ENCODE results near the gene FN1.
"Not testable (repeated sequence)": the region's sequence is repeated elsewhere in the genome, so short reads cannot be mapped to it uniquely, and the experiment has no call there.

Gene FN1

DNA sequence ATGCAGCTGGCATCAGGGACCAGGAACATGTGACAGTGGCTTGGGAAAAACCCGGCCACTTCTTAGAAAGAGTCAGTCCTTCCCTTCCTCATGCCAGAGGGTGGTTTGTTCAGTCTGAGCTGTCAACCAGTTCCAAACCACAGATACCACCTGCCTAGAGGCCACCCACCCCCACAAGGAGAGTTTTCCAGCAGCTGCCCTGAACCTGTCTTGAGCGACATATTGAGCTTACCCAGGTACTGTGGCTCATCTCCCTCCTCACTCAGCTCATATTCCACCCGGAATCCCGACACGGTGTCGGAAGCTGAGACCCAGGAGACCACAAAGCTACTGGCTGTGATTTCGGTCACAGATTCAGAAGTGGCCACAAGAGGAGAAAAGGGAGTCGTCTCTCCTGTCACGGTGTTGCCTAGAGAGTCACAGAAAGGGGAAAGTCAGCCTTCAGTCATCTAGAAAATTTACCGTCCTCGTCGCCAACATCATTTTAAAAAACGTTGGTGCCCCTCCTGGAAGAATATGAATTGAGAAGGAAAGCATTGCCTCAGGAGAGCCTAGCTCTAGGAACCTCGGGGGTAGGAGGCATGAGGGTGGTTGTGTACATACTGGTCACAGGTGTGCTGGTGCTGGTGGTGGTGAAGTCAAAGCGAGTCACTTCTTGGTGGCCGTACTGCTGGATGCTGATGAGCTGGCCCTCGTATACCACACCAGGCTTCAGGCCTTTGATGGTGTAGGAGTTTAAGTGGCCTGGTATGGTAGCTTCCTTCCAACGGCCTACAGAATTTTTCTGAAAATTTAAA, 26.3 kb downstream of the FN1 start:
- Mint-ChIP-seq H3K36me3 (no peaks in the 10 kb centered on the region), H3K27ac (no peak overlapping the region), H3K4me3 (no peak overlapping the region), H3K4me1 (ENCODE audit: low read depth) (peaks cover 4% of the 10 kb centered on the region), H3K27me3 (peaks cover 12% of the 10 kb centered on the region), H3K9me3 (ENCODE audit: low read depth) (no peaks in the 10 kb centered on the region)

DNA sequence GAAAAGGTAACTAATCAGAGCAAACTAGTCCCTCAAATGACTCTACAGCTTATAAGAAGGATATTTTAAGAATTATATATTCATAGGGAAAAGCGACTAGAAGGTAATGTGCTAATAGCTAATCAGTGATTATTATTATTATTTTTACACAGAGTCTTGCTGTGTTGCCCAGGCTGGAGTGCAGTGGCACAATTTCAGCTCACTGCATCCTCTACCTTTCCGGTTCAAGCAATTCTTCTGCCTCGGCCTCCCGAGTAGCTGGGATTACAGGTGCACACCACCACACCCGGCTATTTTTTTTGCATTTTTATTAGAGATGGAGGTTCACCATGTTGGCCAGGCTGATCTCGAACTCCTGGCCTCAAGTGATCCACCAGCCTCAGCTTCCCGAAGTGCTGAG, 27.4 kb downstream of the FN1 start:
- H3K27me3 Mint-ChIP-seq; H3K4me1 Mint-ChIP-seq (ENCODE audit: low read depth); H3K36me3 Mint-ChIP-seq; H3K4me3 Mint-ChIP-seq; H3K27ac Mint-ChIP-seq; H3K9me3 Mint-ChIP-seq (ENCODE audit: low read depth): not testable (repeated sequence)

DNA sequence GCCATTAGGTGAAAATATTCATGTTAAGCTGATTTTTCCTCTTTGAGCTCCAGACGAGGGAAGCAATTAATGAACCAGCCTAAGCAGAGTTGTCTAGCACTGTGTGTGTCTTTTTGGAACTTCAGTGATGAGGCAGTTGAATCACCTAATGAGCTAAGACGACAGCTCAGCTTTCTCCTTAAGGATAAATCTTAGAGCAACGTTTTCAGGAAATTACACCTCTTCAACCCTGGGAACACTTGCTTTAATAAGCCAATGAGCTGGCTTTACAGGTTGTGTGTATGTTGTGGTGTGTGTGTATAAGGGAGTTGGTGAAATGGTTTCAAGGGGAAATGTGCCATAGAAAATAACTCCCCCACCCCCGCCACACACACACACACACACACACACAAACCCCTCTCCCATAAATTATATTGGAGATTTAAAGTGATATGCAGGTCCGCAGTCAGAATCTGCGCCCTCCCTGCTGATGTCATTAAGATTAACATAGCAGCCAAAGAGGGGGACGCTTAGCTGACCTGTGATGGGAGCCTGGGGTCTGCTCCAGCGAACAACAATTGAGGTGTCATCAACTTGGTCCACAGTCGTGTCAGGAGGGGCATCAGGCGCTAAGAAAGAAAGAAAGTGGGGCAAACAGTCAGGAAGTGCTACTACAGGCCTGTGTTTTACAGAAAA, 28.1 kb downstream of the FN1 start:
- Mint-ChIP-seq H3K27me3 (peaks cover 5% of the 10 kb centered on the region), H3K27ac (no peak overlapping the region), H3K36me3 (no peaks in the 10 kb centered on the region), H3K4me3 (no peak overlapping the region), H3K4me1 (ENCODE audit: low read depth) (peaks cover 4% of the 10 kb centered on the region), H3K9me3 (ENCODE audit: low read depth) (no peaks in the 10 kb centered on the region)

DNA sequence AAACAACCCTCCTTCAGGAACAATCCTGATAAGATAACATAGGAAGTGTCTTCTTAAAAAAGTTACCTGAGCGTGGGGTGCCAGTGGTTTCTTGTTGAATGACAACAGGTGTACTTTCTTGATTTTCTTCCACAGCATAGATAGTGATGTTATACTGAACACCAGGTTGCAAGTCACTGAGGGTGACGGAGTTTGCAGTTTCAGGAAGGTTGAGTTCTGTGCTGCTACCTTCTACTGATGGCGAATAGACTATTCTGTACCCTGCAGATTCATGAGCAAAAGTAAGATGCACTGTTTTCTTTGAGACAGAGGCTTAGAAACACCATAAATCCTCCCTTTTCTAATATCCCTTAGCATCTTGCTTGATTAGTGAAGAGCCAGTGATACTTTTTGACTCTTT, 28.8 kb downstream of the FN1 start:
- no peak overlapping the region for H3K4me3 Mint-ChIP-seq
- H3K27me3 Mint-ChIP-seq = peaks cover 3% of the 10 kb centered on the region
- H3K4me1 Mint-ChIP-seq (ENCODE audit: low read depth) = peaks cover 4% of the 10 kb centered on the region
- no peak overlapping the region for H3K27ac Mint-ChIP-seq
- no peaks in the 10 kb centered on the region for H3K9me3 Mint-ChIP-seq (ENCODE audit: low read depth)
- no peaks in the 10 kb centered on the region for H3K36me3 Mint-ChIP-seq

DNA sequence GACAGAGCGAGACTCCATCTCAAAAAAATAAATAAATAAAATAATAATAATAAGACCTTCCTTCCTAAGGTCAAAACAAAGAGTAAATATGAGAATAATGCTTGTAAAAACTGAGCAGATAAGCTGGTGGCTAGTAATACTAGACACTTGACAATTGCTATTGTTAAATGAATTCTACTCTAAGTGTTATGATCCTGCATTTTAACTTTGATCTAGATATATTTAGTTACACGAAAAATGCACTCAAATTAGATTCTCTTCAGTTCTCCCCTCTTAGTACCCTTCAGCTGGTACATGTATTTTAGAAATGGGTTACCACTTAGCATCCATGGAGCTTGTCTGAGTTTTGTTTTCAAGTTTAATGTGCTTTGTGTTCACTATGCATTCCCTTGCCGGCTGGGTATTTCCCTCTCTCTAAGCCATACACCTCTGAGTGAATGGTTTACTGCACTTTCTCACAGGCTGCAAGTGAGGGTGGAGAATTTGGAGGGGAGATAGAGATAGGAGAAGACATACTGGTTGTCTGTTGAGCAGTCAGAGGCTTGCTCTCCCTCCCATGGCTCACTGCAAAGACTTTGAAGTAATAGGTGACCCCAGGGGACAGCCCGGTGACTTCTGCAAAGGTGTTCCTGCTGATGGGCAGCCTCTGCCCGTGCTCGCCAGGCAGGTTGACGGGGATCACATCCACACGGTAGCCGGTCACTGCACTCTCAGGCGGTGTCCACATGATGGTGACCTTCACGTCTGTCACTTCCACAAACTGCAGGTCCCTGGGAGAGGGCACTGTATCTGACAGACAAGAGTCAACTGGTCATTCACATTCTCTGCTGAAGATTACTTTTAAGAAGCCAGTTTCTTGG, 29.9 kb downstream of the FN1 start:
- H3K4me1 Mint-ChIP-seq (ENCODE audit: low read depth) = peaks cover 3% of the 10 kb centered on the region
- peaks cover 3% of the 10 kb centered on the region for H3K27me3 Mint-ChIP-seq
- no peaks in the 10 kb centered on the region for H3K36me3 Mint-ChIP-seq
- no peak overlapping the region for H3K4me3 Mint-ChIP-seq
- H3K9me3 Mint-ChIP-seq (ENCODE audit: low read depth) = no peaks in the 10 kb centered on the region
- H3K27ac Mint-ChIP-seq = no peak overlapping the region

DNA sequence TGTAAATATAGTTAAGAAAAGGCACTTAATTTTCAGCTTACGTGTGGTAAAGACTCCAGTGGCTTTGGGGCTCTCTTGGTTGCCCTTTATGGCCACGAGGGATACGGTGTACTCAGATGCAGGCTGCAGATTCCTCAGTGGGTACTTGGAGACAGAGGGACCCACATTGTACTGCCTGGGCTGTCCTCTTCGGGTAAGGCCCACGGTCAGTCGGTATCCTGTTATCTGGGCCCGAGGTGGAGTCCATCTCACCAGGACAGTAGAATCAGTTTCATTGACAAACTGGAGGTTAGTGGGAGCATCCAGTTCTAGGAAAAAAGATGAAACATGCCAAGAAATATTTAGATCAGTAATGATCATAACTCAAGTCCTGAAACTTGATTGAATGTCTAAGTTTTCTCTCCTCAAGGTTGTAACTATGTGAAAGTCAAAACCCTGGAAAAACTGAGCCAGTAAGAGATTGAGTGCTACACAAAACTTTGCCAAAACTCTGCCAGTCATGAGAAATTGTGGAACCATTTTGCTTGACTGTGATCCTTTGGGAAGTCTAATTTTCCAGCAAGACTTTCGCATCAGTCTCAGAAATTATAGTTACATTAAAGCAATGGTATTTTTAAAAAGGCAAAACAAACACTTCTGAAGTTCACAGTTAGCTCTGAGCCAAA, 31.4 kb downstream of the FN1 start:
- no peaks in the 10 kb centered on the region for H3K4me1 Mint-ChIP-seq (ENCODE audit: low read depth)
- H3K9me3 Mint-ChIP-seq (ENCODE audit: low read depth) = no peaks in the 10 kb centered on the region
- H3K36me3 Mint-ChIP-seq = no peaks in the 10 kb centered on the region
- H3K4me3 Mint-ChIP-seq = no peak overlapping the region
- peaks cover 2% of the 10 kb centered on the region for H3K27me3 Mint-ChIP-seq
- H3K27ac Mint-ChIP-seq = no peak overlapping the region

DNA sequence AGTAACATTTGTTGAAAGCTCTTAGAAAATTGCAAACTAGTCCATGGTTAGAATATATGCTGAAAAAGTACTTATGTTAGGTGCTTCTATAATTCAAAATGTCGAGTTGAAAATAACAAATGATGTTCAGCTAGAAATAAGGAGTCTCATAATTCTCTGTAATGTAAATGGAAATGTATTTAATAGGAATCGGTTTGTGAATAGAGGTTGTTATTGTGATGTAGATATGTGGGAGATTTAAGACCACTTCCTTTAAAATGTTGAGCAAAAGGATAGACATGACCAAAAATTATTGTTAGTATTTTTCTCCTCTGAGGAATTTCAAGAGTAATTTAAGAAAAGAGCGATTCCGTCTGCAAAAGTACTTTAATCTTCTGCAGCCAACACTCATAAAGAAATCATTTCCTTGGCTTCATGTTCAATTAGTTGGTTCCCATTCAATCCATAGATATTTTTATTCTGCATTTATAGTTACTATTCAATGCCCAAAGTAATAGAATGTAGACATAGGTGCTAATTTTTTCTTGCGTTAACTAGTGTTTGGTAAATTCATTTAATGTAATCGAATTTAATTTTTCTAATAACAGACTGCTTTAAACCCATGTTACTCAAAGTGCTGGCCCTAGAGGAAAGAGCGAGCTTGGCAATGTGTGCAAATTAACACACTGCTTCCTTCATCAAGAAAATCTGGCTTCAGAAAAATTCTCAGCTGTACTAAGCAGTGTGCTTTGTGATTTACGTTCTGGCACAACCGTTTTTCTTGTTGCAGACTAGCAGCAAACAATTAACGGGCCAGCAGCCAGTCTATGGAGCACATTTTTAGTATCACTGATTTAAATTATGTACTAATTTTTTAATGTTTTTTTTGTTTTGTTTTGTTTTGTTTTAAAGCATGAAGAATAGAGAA, 32.2 kb downstream of the FN1 start:
- H3K27ac Mint-ChIP-seq = no peak overlapping the region
- H3K9me3 Mint-ChIP-seq (ENCODE audit: low read depth) = no peaks in the 10 kb centered on the region
- no peak overlapping the region for H3K4me3 Mint-ChIP-seq
- H3K27me3 Mint-ChIP-seq = peaks cover 2% of the 10 kb centered on the region
- no peaks in the 10 kb centered on the region for H3K36me3 Mint-ChIP-seq
- no peaks in the 10 kb centered on the region for H3K4me1 Mint-ChIP-seq (ENCODE audit: low read depth)

DNA sequence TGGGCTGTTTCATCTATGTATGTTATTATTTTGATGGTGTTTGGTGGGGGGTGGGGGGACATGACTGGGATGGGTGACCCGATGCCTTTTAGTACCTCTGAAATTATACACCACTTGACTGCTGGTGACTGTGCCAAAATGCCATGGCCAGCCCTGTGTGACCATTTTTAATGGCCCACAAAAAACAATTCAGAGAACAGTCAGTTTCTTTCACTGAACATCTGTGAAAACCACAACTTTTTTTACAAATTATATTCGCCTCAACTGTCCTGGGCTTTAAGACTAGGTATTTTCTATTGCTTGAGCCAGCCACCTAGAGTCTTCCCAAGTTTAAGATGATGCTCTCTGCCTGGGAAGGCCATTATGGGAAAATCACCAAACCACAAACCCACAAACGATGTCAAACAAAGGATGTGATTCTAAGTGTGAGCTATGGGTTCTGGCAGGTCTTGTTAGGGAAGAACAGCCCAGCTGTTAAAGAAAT, 33.9 kb downstream of the FN1 start:
- Mint-ChIP-seq H3K36me3 (no peaks in the 10 kb centered on the region), H3K4me3 (no peak overlapping the region), H3K27me3 (no peaks in the 10 kb centered on the region), H3K27ac (no peak overlapping the region), H3K4me1 (ENCODE audit: low read depth) (no peaks in the 10 kb centered on the region), H3K9me3 (ENCODE audit: low read depth) (no peaks in the 10 kb centered on the region)

DNA sequence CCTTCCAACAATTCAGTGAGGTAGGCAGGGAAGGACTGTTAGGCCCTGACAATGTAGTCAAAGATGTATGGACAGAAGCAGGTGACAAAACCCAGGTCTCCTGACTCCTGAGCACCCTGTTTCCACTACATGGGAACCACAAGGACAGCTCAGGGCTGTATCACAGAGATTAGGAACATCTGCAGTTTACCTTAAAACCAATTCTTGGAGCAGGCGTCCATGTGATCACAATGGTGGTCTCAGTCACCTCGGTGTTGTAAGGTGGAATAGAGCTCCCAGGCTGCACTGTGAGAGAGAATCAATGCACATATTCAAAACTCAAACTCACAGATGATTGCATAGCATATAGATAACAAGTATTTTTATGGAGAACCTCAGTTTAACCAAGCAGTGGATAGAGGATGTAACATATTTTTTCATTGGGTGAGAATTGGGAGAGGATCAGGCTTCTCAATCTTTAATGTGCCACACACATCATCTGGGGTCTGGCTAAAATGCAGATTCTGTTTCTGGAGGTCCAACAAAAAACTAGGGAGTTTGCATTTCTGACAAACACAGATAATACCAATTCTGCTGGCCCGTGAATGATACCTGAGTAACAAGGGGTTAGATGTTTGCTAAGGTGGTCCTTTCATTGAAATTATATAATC, 36.7 kb downstream of the FN1 start:
- peaks cover 9% of the 10 kb centered on the region for H3K27me3 Mint-ChIP-seq
- no peaks in the 10 kb centered on the region for H3K9me3 Mint-ChIP-seq (ENCODE audit: low read depth)
- H3K4me1 Mint-ChIP-seq (ENCODE audit: low read depth) = no peaks in the 10 kb centered on the region
- H3K4me3 Mint-ChIP-seq = no peak overlapping the region
- H3K36me3 Mint-ChIP-seq = no peaks in the 10 kb centered on the region
- H3K27ac Mint-ChIP-seq = no peak overlapping the region

DNA sequence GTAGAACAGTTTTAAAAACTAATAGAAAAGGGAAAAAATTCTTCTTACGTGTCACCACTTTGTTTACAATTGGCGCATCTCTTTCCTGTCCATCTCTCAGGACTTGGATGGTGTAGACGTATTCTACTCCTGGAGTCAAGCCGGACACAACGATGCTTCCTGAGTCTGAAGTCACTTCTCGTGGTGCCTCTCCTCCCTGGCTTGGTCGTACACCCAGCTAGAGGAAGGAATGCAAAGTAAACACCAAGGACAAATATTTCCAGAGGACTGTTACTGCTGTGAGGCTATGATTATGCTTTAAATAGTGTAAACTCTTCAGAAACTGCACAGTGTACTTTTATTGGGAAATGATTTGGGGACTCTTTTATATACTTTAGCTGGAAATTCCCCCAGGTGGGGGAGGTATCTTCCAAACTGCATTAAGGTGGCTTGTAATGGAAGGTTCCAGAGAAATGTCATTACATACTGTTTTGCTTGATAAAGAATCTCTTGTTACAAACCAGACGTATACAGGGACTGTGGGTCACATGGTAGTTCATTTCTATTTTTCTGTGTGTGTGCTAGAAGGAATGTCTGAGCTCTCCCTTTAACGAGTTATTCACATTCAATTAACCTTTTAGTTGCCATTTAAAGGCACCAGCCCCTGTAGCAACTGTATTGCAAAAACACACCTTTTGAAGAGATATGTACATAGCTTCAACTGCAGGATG, 38.1 kb downstream of the FN1 start:
- peaks cover 11% of the 10 kb centered on the region for H3K27me3 Mint-ChIP-seq
- H3K9me3 Mint-ChIP-seq (ENCODE audit: low read depth) = no peaks in the 10 kb centered on the region
- no peak overlapping the region for H3K4me3 Mint-ChIP-seq
- no peaks in the 10 kb centered on the region for H3K36me3 Mint-ChIP-seq
- no peak overlapping the region for H3K27ac Mint-ChIP-seq
- no peaks in the 10 kb centered on the region for H3K4me1 Mint-ChIP-seq (ENCODE audit: low read depth)

DNA sequence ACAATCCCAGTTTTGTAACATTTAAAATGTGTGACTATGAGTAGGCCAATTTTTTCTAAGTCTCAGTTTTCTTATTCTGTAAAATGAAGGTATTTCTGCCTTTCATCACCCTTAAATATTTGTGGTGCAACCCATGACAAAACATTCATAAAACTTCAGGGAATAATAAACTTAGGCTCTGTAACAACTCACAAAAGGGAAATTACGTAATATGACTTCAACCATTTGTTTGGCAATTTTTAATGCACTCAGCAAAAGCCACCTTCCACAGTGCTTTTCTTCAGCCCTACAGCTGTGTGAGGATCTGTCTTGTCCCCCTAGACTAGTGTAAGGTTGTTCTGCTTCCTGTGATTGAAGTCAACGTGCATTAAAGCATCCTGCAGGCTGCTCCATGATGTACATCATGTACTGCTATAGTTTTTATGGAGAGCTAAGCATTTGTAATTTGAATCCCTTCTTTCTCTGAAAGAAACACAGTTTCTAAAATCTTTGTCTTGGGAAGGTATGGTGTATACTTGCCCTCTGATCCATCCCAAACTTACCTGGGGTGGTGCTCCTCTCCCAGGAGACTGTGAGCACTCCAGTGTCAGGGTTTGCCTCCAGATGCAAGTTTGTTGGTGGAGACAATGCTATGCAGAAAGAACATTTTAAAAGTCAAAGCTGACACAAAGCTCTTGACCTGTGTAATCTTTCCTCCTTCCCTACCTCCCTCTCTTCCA, 39.1 kb downstream of the FN1 start:
- Mint-ChIP-seq H3K27me3 (peaks cover 11% of the 10 kb centered on the region), H3K4me1 (ENCODE audit: low read depth) (no peaks in the 10 kb centered on the region), H3K36me3 (no peaks in the 10 kb centered on the region), H3K27ac (no peak overlapping the region), H3K4me3 (no peak overlapping the region), H3K9me3 (ENCODE audit: low read depth) (no peaks in the 10 kb centered on the region)

DNA sequence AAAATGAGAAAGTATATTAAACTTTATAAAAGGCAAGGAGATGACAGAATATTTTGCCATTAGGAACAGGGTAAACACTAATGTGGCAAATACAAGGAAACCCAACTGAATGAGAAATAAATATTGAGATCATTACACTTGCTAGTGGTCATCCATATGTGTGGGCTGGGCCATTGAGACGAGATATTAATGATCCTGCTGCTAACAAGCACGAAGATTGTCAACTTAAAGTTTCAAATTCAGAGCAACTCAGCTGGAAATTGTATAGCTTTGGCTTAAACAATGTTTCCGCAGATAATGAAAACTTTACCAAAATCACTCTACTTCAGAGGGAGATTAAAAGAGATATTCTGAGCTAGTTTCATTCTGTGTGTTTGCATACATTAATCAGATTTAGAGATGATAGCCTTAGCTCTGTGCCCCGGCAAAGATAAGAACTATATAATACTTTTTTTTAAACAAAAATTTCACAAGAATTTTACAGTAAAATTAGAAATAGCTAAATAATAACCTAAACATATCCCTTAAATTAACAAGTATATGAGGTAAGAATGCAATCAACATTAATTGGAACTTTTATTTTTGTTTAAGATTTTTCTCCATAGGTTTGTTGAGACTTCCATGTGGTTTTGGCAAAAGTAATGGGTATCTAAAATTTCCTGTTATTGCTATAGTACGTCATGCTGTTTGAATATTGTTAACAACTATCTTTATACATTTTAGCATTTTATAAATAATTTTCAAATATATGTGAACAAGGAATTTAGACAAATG, 40.0 kb downstream of the FN1 start:
- no peaks in the 10 kb centered on the region for H3K4me1 Mint-ChIP-seq (ENCODE audit: low read depth)
- H3K9me3 Mint-ChIP-seq (ENCODE audit: low read depth) = no peaks in the 10 kb centered on the region
- peaks cover 11% of the 10 kb centered on the region for H3K27me3 Mint-ChIP-seq
- no peak overlapping the region for H3K4me3 Mint-ChIP-seq
- no peaks in the 10 kb centered on the region for H3K36me3 Mint-ChIP-seq
- no peak overlapping the region for H3K27ac Mint-ChIP-seq

All from activated naive CD8-positive, alpha-beta T cell (primary cell).